ENCODE measurements around the gene LAMP1. TPM values are rescaled to one million over a fixed set of nuclear protein-coding genes. Genes with fewer than 3 reads are reported as not detected.
"Not testable (repeated sequence)": the region's sequence is repeated elsewhere in the genome, so short reads cannot be mapped to it uniquely, and the experiment has no call there.

Gene LAMP1
- total RNA-seq: 10 to 100 TPM; 37.0 to 42.6 TPM

GRCh38 chr13:113296823-113297369 lies at the start of gene LAMP1:
Gene LAMP1 (plus strand): TSS chr13:113297239. CDS start chr13:113297435, 196 bp downstream.
- TF ChIP-seq CTCF (IDR thresholded peaks at IDR 0.05): no peak
- POLR2A ChIA-PET: interaction anchor here (0.6 to 2.3 kb wide), 9 partner anchors 8 to 329 kb away, joined by 3 to 16 read pairs (median 4); partner anchors contain the start of genes CUL4A, MCF2L and PCID2
- H3K4me3 Mint-ChIP-seq: peak within 1 kb of the TSS; percentile 91
- peak; percentile 96 for DNase-seq
- intact Hi-C loops (cut with micrococcal nuclease): no loop called here
- peaks cover 9% of the 10 kb centered on the region for H3K36me3 Mint-ChIP-seq (ENCODE audit: low read depth)
- CTCF ChIA-PET: interaction anchor here (1.5 to 1.6 kb wide), 2 partner anchors 97 to 354 kb away, joined by 3 to 4 read pairs; no protein-coding TSS in a partner anchor
- ATAC-seq: peak; percentile 81
- H3K9me3 Mint-ChIP-seq: peaks cover 1% of the 10 kb centered on the region
- peaks cover 28% of the 10 kb centered on the region for H3K4me1 Mint-ChIP-seq (ENCODE audit: low read depth)
- H3K27ac Mint-ChIP-seq: peak within 1 kb of the TSS; percentile 99
- peaks cover 10% of the 10 kb centered on the region for H3K27me3 Mint-ChIP-seq

- Mint-ChIP-seq H3K27ac (no peak overlapping the region), H3K4me1 (ENCODE audit: low read depth) (no peaks in the 10 kb centered on the region), H3K4me3 (no peak overlapping the region), H3K9me3 (no peaks in the 10 kb centered on the region), H3K27me3 (no peaks in the 10 kb centered on the region), H3K36me3 (ENCODE audit: low read depth) (peaks cover 55% of the 10 kb centered on the region)
- TF ChIP-seq CTCF (IDR thresholded peaks at IDR 0.05): no peak
- DNase-seq (no peak), ATAC-seq (no peak)
- CTCF ChIA-PET: interaction anchor here (1.1 kb wide), 1 partner anchor 11 kb away, joined by 3 read pairs; no protein-coding TSS in a partner anchor
- intact Hi-C loops (cut with micrococcal nuclease): no loop called here
- POLR2A ChIA-PET: interaction anchor here (0.6 kb wide), 1 partner anchor 199 kb away, joined by 3 read pairs; no protein-coding TSS in a partner anchor
These were observed 44.4 kb upstream of the LAMP1 start for GRCh38 chr13:113252516-113253095.

GRCh38 chr13:113257908-113258307 lies 39.1 kb upstream of the LAMP1 start:
- peaks cover 44% of the 10 kb centered on the region for H3K36me3 Mint-ChIP-seq (ENCODE audit: low read depth)
- POLR2A ChIA-PET: not testable (repeated sequence)
- CTCF ChIA-PET: interaction anchor here (1.2 kb wide), 1 partner anchor 305 kb away, joined by 3 read pairs; no protein-coding TSS in a partner anchor

GRCh38 chr13:113258321-113259054 lies 38.6 kb upstream of the LAMP1 start:
- ChIA-PET POLR2A (interaction anchor here (0.8 kb wide), 1 partner anchor 49 kb away, joined by 3 read pairs; no protein-coding TSS in a partner anchor), CTCF (interaction anchor here (1.0 to 1.2 kb wide), 2 partner anchors 11 to 304 kb away, joined by 3 to 4 read pairs; no protein-coding TSS in a partner anchor)
- H3K4me1 Mint-ChIP-seq (ENCODE audit: low read depth): no peaks in the 10 kb centered on the region
- H3K9me3 Mint-ChIP-seq: no peaks in the 10 kb centered on the region
- ATAC-seq (no peak), DNase-seq (no peak)
- H3K4me3 Mint-ChIP-seq: no peak overlapping the region
- H3K36me3 Mint-ChIP-seq (ENCODE audit: low read depth): peaks cover 43% of the 10 kb centered on the region
- intact Hi-C loops (cut with micrococcal nuclease): no loop called here
- H3K27me3 Mint-ChIP-seq: no peaks in the 10 kb centered on the region
- no peak for TF ChIP-seq CTCF (IDR thresholded peaks at IDR 0.05)
- no peak overlapping the region for H3K27ac Mint-ChIP-seq

More at GRCh38 chr13:113257908-113258307, 39.1 kb upstream of the LAMP1 start:
- H3K4me3 Mint-ChIP-seq; intact Hi-C loops (cut with micrococcal nuclease); ATAC-seq; H3K4me1 Mint-ChIP-seq (ENCODE audit: low read depth); H3K27ac Mint-ChIP-seq; H3K9me3 Mint-ChIP-seq; H3K27me3 Mint-ChIP-seq; DNase-seq: not testable (repeated sequence)

- no peaks in the 10 kb centered on the region for H3K27me3 Mint-ChIP-seq
- CTCF ChIA-PET: interaction anchor here (1.1 kb wide), 1 partner anchor 133 kb away, joined by 3 read pairs; no protein-coding TSS in a partner anchor
These were observed 36.0 kb upstream of the LAMP1 start for GRCh38 chr13:113260996-113261395.

GRCh38 chr13:113263016-113263415 lies 34.0 kb upstream of the LAMP1 start:
- H3K4me3 Mint-ChIP-seq; H3K9me3 Mint-ChIP-seq; DNase-seq; CTCF ChIA-PET; intact Hi-C loops (cut with micrococcal nuclease); H3K4me1 Mint-ChIP-seq (ENCODE audit: low read depth); ATAC-seq; H3K27me3 Mint-ChIP-seq; H3K27ac Mint-ChIP-seq: not testable (repeated sequence)
- peaks cover 17% of the 10 kb centered on the region for H3K36me3 Mint-ChIP-seq (ENCODE audit: low read depth)
- POLR2A ChIA-PET: interaction anchor here (0.9 kb wide), 1 partner anchor 35 kb away, joined by 3 read pairs; no protein-coding TSS in a partner anchor

More at GRCh38 chr13:113260996-113261395, 36.0 kb upstream of the LAMP1 start:
- no peak for ATAC-seq
- Mint-ChIP-seq H3K36me3 (ENCODE audit: low read depth) (peaks cover 33% of the 10 kb centered on the region), H3K27ac (no peak overlapping the region), H3K4me1 (ENCODE audit: low read depth) (no peaks in the 10 kb centered on the region), H3K9me3 (no peaks in the 10 kb centered on the region), H3K4me3 (no peak overlapping the region)
- TF ChIP-seq CTCF (IDR thresholded peaks at IDR 0.05): no peak
- intact Hi-C loops (cut with micrococcal nuclease): no loop called here
- no peak for DNase-seq
- POLR2A ChIA-PET: no interaction called here

Data from activated CD8-positive, alpha-beta T cell treated with anti-CD3 and anti-CD28 coated beads for 36 hours (primary cell).